Measurements from ENCODE around the gene UNC13B. TPM values are rescaled to one million over a fixed set of nuclear protein-coding genes. Genes with fewer than 3 reads are reported as not detected.

Gene UNC13B
- total and polyA plus RNA-seq, 2 of the 13 experiments (the other 11 are each of a cell fraction or from before 2014, with no cell fraction given) = 14.0 to 18.3 TPM

DNA sequence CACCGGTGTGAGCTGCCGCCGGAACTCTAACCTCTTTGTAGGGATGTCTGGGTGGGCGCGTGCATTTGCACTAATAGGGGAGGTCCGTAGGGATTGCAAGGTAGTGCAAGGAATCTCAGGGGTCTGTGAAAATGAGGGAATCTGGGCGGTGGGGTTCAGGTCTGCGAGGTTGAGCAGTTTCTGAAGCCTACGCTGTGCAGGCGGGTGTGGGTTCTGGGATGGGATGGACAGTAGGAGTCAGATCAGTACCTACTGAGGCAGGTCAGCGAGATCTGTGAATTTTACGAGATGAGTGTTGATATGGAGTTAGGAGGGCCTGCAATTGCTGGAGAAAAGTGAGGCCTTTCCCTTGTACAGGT, 45.3 kb upstream of the UNC13B start (continued):
- TF ChIP-seq, protein P1, sequence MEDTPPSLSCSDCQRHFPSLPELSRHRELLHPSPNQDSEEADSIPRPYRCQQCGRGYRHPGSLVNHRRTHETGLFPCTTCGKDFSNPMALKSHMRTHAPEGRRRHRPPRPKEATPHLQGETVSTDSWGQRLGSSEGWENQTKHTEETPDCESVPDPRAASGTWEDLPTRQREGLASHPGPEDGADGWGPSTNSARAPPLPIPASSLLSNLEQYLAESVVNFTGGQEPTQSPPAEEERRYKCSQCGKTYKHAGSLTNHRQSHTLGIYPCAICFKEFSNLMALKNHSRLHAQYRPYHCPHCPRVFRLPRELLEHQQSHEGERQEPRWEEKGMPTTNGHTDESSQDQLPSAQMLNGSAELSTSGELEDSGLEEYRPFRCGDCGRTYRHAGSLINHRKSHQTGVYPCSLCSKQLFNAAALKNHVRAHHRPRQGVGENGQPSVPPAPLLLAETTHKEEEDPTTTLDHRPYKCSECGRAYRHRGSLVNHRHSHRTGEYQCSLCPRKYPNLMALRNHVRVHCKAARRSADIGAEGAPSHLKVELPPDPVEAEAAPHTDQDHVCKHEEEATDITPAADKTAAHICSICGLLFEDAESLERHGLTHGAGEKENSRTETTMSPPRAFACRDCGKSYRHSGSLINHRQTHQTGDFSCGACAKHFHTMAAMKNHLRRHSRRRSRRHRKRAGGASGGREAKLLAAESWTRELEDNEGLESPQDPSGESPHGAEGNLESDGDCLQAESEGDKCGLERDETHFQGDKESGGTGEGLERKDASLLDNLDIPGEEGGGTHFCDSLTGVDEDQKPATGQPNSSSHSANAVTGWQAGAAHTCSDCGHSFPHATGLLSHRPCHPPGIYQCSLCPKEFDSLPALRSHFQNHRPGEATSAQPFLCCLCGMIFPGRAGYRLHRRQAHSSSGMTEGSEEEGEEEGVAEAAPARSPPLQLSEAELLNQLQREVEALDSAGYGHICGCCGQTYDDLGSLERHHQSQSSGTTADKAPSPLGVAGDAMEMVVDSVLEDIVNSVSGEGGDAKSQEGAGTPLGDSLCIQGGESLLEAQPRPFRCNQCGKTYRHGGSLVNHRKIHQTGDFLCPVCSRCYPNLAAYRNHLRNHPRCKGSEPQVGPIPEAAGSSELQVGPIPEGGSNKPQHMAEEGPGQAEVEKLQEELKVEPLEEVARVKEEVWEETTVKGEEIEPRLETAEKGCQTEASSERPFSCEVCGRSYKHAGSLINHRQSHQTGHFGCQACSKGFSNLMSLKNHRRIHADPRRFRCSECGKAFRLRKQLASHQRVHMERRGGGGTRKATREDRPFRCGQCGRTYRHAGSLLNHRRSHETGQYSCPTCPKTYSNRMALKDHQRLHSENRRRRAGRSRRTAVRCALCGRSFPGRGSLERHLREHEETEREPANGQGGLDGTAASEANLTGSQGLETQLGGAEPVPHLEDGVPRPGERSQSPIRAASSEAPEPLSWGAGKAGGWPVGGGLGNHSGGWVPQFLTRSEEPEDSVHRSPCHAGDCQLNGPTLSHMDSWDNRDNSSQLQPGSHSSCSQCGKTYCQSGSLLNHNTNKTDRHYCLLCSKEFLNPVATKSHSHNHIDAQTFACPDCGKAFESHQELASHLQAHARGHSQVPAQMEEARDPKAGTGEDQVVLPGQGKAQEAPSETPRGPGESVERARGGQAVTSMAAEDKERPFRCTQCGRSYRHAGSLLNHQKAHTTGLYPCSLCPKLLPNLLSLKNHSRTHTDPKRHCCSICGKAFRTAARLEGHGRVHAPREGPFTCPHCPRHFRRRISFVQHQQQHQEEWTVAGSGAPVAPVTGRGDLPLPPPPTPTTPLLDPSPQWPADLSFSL (CRISPR knock-in tag; IDR thresholded peaks at IDR 0.05) = no peak
- TF ChIP-seq ZNF263 (CRISPR knock-in tag; IDR thresholded peaks at IDR 0.05) (no peak), PAWR (CRISPR knock-in tag; IDR thresholded peaks at IDR 0.05; ENCODE audit: borderline replicate concordance) (peak; percentile 71; the same call in 1 of the 2 replicates), RFXAP (CRISPR knock-in tag; IDR thresholded peaks at IDR 0.05; ENCODE audit: borderline replicate concordance) (peak; percentile 29; the same call in 1 of the 2 replicates), HOXA7 (CRISPR knock-in tag; IDR thresholded peaks at IDR 0.05) (0 out of 2 replicates have a peak, but pooled peaks have one; percentile 81), ZNF782 (CRISPR knock-in tag; IDR thresholded peaks at IDR 0.05; ENCODE audit: borderline replicate concordance) (0 out of 2 replicates have a peak, but pooled peaks have one; percentile 46), ZNF616 (CRISPR knock-in tag; IDR thresholded peaks at IDR 0.05; ENCODE audit: low read depth) (peak; percentile 24; the same call in 1 of the 2 replicates), NFKB2 (CRISPR knock-in tag; IDR thresholded peaks at IDR 0.05; ENCODE audit: borderline replicate concordance) (no peak), TARDBP (CRISPR knock-in tag; IDR thresholded peaks at IDR 0.05) (no peak), ZSCAN12 (CRISPR knock-in tag; IDR thresholded peaks at IDR 0.05) (no peak)
- TF ChIP-seq, protein P2, sequence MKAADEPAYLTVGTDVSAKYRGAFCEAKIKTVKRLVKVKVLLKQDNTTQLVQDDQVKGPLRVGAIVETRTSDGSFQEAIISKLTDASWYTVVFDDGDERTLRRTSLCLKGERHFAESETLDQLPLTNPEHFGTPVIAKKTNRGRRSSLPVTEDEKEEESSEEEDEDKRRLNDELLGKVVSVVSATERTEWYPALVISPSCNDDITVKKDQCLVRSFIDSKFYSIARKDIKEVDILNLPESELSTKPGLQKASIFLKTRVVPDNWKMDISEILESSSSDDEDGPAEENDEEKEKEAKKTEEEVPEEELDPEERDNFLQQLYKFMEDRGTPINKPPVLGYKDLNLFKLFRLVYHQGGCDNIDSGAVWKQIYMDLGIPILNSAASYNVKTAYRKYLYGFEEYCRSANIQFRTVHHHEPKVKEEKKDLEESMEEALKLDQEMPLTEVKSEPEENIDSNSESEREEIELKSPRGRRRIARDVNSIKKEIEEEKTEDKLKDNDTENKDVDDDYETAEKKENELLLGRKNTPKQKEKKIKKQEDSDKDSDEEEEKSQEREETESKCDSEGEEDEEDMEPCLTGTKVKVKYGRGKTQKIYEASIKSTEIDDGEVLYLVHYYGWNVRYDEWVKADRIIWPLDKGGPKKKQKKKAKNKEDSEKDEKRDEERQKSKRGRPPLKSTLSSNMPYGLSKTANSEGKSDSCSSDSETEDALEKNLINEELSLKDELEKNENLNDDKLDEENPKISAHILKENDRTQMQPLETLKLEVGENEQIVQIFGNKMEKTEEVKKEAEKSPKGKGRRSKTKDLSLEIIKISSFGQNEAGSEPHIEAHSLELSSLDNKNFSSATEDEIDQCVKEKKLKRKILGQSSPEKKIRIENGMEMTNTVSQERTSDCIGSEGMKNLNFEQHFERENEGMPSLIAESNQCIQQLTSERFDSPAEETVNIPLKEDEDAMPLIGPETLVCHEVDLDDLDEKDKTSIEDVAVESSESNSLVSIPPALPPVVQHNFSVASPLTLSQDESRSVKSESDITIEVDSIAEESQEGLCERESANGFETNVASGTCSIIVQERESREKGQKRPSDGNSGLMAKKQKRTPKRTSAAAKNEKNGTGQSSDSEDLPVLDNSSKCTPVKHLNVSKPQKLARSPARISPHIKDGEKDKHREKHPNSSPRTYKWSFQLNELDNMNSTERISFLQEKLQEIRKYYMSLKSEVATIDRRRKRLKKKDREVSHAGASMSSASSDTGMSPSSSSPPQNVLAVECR (CRISPR knock-in tag; IDR thresholded peaks at IDR 0.05; ENCODE audit: borderline replicate concordance) = peak; percentile 11; the same call in 1 of the 2 replicates
- TF ChIP-seq, protein P3, sequence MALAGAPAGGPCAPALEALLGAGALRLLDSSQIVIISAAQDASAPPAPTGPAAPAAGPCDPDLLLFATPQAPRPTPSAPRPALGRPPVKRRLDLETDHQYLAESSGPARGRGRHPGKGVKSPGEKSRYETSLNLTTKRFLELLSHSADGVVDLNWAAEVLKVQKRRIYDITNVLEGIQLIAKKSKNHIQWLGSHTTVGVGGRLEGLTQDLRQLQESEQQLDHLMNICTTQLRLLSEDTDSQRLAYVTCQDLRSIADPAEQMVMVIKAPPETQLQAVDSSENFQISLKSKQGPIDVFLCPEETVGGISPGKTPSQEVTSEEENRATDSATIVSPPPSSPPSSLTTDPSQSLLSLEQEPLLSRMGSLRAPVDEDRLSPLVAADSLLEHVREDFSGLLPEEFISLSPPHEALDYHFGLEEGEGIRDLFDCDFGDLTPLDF (CRISPR knock-in tag; IDR thresholded peaks at IDR 0.05) = no peak
- TF ChIP-seq, protein P4, sequence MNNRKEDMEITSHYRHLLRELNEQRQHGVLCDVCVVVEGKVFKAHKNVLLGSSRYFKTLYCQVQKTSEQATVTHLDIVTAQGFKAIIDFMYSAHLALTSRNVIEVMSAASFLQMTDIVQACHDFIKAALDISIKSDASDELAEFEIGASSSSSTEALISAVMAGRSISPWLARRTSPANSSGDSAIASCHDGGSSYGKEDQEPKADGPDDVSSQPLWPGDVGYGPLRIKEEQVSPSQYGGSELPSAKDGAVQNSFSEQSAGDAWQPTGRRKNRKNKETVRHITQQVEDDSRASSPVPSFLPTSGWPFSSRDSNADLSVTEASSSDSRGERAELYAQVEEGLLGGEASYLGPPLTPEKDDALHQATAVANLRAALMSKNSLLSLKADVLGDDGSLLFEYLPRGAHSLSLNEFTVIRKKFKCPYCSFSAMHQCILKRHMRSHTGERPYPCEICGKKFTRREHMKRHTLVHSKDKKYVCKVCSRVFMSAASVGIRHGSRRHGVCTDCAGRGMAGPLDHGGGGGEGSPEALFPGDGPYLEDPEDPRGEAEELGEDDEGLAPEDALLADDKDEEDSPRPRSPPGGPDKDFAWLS (CRISPR knock-in tag; IDR thresholded peaks at IDR 0.05; ENCODE audit: borderline replicate concordance) = peak; percentile 59; the same call in 1 of the 2 replicates
- TF ChIP-seq, protein P5, sequence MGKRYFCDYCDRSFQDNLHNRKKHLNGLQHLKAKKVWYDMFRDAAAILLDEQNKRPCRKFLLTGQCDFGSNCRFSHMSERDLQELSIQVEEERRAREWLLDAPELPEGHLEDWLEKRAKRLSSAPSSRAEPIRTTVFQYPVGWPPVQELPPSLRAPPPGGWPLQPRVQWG (CRISPR knock-in tag; IDR thresholded peaks at IDR 0.05; ENCODE audit: borderline replicate concordance, low read depth) = no peak
